ENCODE data around the gene MBNL2.

DNA sequence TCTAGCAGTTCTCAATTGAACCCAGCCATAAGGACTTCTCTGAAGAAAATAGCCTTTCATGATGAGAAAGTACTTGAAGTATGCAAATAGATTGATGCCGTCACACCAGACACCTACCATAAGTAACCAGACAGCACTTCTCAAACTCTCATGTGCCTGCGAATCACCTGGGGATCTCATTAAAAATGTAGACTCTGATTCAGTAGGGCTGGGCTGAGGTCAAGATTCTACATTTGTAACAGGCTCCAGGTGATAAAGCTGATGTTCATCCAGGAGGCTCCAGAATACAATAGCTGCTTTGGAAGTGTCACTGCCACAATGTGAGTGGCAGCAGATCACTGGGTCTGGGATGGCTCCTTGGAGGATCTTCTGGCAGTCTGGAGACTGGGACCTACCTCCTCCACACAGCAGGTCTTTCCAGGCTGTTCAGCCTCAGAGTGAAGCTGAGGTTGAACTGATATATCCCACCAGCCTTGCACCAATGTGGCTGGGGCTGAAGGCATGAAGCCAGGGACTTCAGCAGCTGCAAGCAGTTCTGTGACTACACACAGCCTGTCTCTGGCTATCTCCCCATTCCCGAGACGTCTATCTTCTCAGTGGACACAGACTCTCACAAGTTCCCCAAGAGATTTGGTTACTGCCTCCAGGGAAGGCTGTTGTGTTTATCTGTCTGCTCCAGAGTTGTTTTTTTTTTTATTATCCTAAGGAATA lies 9.1 kb downstream of the MBNL2 start:
- TF ChIP-seq, protein P1, sequence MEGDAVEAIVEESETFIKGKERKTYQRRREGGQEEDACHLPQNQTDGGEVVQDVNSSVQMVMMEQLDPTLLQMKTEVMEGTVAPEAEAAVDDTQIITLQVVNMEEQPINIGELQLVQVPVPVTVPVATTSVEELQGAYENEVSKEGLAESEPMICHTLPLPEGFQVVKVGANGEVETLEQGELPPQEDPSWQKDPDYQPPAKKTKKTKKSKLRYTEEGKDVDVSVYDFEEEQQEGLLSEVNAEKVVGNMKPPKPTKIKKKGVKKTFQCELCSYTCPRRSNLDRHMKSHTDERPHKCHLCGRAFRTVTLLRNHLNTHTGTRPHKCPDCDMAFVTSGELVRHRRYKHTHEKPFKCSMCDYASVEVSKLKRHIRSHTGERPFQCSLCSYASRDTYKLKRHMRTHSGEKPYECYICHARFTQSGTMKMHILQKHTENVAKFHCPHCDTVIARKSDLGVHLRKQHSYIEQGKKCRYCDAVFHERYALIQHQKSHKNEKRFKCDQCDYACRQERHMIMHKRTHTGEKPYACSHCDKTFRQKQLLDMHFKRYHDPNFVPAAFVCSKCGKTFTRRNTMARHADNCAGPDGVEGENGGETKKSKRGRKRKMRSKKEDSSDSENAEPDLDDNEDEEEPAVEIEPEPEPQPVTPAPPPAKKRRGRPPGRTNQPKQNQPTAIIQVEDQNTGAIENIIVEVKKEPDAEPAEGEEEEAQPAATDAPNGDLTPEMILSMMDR (IDR thresholded peaks at IDR 0.05; ENCODE audit: low read length) = no peak
- TF ChIP-seq EZH2 (optimal IDR thresholded peaks at IDR 0.05; ENCODE audit: low read depth, low read length) = no peak

All from MM.1S (cell line).